HEK293T (cell line): Measurements from ENCODE around the gene TUSC2.

ENCODE experiments used
- HDGF ChIP-seq: fragments of 450-650 bp; IDR thresholded peaks from 2 replicates; pipeline ENCODE4 v1.6.1; 2017; ENCODE audit warnings: antibody characterized with exemption, borderline replicate concordance
- LEF1 ChIP-seq: fragments of 450-650 bp; IDR thresholded peaks from 2 replicates; pipeline ENCODE4 v1.6.1; 2017; ENCODE audit warnings: mild to moderate bottlenecking, borderline replicate concordance
- NFRKB ChIP-seq: fragments of 450-650 bp; IDR thresholded peaks from 2 replicates; pipeline ENCODE4 v1.6.1; 2016; ENCODE audit warnings: mild to moderate bottlenecking, moderate library complexity

DNA sequence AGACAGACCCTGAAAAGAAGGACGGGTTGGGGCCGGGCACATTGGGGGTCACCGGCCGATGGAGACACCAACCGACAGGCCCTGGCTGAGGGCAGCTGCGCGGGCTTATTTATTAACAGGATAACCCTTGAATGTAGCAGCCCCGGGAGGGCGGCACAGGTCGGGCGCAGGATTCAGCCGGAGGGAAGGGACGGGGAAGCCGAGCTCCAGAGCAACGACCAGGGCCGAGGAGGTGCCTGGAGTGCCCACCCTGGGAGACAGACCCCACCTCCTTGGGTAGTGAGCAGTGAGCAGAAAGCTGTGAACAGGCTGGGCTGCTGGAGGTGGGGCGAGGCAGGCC is 51.3 kb downstream of the TUSC2 start:
- TF ChIP-seq NFRKB (no peak), HDGF (no peak), LEF1 (no peak)
